Femur (tissue), 1 donor: ENCODE measurements around the gene SYCE3.

Source experiments
- DNase-seq: peaks from one replicate; pipeline ENCODE4 v3.0.0-alpha.2; 2017

SYCE3 gene

GRCh38 chr22:50517495-50518260, 45.0 kb downstream of the SYCE3 start:
- DNase-seq, result no peak

- DNase-seq, result no peak
Observed at GRCh38 chr22:50516891-50517290, 45.8 kb downstream of the SYCE3 start.

GRCh38 chr22:50516068-50516467, 46.7 kb downstream of the SYCE3 start:
- no peak for DNase-seq

- no peak for DNase-seq
Observed at GRCh38 chr22:50513175-50513574, 49.5 kb downstream of the SYCE3 start.

- no peak for DNase-seq
Observed at GRCh38 chr22:50508897-50509296, 53.8 kb downstream of the SYCE3 start.

GRCh38 chr22:50507991-50508884, 54.5 kb downstream of the SYCE3 start, which contains the start of gene NCAPH2:
TSS of gene NCAPH2 (plus strand) at chr22:50508224. CDS start at chr22:50508338, 114 bp downstream.
- peak; percentile 99 for DNase-seq

GRCh38 chr22:50507421-50507990, 55.2 kb downstream of the SYCE3 start, which contains the start of gene LMF2:
TSS of gene LMF2 (minus strand) at chr22:50507702. CDS start at chr22:50507675, 27 bp downstream.
- DNase-seq, result no peak

- no peak for DNase-seq
Observed at GRCh38 chr22:50506611-50507420, 55.9 kb downstream of the SYCE3 start.

- DNase-seq, result no peak
Observed at GRCh38 chr22:50505776-50506610, 56.7 kb downstream of the SYCE3 start.

- DNase-seq, result no peak
Observed at GRCh38 chr22:50505276-50505775, 57.4 kb downstream of the SYCE3 start.

- DNase-seq, result peak; percentile 28
Observed at GRCh38 chr22:50504369-50505211, 58.1 kb downstream of the SYCE3 start.

- peak; percentile 20 for DNase-seq
Observed at GRCh38 chr22:50503475-50504145, 59.1 kb downstream of the SYCE3 start.

GRCh38 chr22:50502628-50503474, 59.9 kb downstream of the SYCE3 start:
- DNase-seq, result no peak

- no peak for DNase-seq
Observed at GRCh38 chr22:50502096-50502495, 60.6 kb downstream of the SYCE3 start.
